Measurements from ENCODE around the gene MAPK8IP1. TPM values are rescaled to one million over a fixed set of nuclear protein-coding genes. Genes with fewer than 3 reads are reported as not detected.

MAPK8IP1 gene
- polyA plus RNA-seq, 2 of the 4 experiments (the other 2 are of a cell fraction): 2.6 to 5.8 TPM

DNA sequence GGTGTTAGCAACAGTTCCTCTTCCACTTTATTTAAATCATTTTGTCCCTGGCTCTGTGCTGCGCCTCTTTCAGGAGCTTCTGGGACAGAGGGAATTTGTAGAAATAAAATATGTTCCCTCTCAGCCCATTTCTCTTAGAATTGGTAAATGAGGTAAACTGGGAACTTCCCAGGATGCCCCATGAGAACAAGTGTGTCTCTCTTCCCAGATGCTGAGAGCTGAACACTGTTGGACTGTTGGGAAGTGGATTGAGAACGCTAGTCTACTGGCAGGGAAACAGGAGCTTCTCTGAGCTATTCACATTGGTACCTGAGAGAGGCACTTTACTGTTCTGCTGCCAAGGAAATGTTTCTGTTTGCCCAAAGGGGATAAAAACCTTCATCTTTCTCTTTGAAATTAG lies 34.2 kb upstream of the MAPK8IP1 start:
- no peak overlapping the region for H3K27ac ChIP-seq
- H3K9me3 ChIP-seq: no peaks in the 10 kb centered on the region
- ChIA-PET POLR2A (no interaction called here), CTCF (interaction anchor here (1.0 to 1.9 kb wide), 5 partner anchors 9 to 114 kb away, joined by 3 to 9 read pairs (median 5); no protein-coding TSS in a partner anchor)
- FAIRE-seq (no peak), ATAC-seq (no peak), DNase-seq (ENCODE audit: low read depth in 1 of 2, low spot score in 1 of 2) (no peak)
- peaks cover 12% of the 10 kb centered on the region; the same call in 2 of the 3 replicates for H3K4me1 ChIP-seq
- no peak overlapping the region for H3K4me2 ChIP-seq
- WGBS (ENCODE audit: missing lambda C conversion rate): 94% methylated on average over 2 of the region's 2 CpGs
- TF ChIP-seq NFE2L2 (conservative IDR thresholded peaks at IDR 0.05; ENCODE audit: low read length) (no peak), KDM1A (IDR thresholded peaks at IDR 0.05; ENCODE audit: low read depth) (no peak), ESRRA (IDR thresholded peaks at IDR 0.05; ENCODE audit: borderline replicate concordance, low read length) (no peak), CBX8 (IDR thresholded peaks at IDR 0.05) (no peak), SREBF2 (IDR thresholded peaks at IDR 0.05) (no peak), CEBPB (IDR thresholded peaks at IDR 0.05) (no peak), HOXA7 (CRISPR knock-in tag; IDR thresholded peaks at IDR 0.05) (no peak), MAZ (IDR thresholded peaks at IDR 0.05; ENCODE audit: borderline replicate concordance, low read depth, low read length) (no peak), CBX2 (IDR thresholded peaks at IDR 0.05; ENCODE audit: borderline replicate concordance, low read depth) (no peak)
- TF ChIP-seq, protein P1, sequence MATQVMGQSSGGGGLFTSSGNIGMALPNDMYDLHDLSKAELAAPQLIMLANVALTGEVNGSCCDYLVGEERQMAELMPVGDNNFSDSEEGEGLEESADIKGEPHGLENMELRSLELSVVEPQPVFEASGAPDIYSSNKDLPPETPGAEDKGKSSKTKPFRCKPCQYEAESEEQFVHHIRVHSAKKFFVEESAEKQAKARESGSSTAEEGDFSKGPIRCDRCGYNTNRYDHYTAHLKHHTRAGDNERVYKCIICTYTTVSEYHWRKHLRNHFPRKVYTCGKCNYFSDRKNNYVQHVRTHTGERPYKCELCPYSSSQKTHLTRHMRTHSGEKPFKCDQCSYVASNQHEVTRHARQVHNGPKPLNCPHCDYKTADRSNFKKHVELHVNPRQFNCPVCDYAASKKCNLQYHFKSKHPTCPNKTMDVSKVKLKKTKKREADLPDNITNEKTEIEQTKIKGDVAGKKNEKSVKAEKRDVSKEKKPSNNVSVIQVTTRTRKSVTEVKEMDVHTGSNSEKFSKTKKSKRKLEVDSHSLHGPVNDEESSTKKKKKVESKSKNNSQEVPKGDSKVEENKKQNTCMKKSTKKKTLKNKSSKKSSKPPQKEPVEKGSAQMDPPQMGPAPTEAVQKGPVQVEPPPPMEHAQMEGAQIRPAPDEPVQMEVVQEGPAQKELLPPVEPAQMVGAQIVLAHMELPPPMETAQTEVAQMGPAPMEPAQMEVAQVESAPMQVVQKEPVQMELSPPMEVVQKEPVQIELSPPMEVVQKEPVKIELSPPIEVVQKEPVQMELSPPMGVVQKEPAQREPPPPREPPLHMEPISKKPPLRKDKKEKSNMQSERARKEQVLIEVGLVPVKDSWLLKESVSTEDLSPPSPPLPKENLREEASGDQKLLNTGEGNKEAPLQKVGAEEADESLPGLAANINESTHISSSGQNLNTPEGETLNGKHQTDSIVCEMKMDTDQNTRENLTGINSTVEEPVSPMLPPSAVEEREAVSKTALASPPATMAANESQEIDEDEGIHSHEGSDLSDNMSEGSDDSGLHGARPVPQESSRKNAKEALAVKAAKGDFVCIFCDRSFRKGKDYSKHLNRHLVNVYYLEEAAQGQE (IDR thresholded peaks at IDR 0.05): no peak
- TF ChIP-seq, protein P2, sequence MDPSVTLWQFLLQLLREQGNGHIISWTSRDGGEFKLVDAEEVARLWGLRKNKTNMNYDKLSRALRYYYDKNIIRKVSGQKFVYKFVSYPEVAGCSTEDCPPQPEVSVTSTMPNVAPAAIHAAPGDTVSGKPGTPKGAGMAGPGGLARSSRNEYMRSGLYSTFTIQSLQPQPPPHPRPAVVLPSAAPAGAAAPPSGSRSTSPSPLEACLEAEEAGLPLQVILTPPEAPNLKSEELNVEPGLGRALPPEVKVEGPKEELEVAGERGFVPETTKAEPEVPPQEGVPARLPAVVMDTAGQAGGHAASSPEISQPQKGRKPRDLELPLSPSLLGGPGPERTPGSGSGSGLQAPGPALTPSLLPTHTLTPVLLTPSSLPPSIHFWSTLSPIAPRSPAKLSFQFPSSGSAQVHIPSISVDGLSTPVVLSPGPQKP (IDR thresholded peaks at IDR 0.05; ENCODE audit: low read depth, low read length): no peak
- TF ChIP-seq, protein P3, sequence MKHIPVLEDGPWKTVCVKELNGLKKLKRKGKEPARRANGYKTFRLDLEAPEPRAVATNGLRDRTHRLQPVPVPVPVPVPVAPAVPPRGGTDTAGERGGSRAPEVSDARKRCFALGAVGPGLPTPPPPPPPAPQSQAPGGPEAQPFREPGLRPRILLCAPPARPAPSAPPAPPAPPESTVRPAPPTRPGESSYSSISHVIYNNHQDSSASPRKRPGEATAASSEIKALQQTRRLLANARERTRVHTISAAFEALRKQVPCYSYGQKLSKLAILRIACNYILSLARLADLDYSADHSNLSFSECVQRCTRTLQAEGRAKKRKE (CRISPR knock-in tag; IDR thresholded peaks at IDR 0.05; ENCODE audit: low read depth): no peak
- H3K4me3 ChIP-seq: no peak overlapping the region

DNA sequence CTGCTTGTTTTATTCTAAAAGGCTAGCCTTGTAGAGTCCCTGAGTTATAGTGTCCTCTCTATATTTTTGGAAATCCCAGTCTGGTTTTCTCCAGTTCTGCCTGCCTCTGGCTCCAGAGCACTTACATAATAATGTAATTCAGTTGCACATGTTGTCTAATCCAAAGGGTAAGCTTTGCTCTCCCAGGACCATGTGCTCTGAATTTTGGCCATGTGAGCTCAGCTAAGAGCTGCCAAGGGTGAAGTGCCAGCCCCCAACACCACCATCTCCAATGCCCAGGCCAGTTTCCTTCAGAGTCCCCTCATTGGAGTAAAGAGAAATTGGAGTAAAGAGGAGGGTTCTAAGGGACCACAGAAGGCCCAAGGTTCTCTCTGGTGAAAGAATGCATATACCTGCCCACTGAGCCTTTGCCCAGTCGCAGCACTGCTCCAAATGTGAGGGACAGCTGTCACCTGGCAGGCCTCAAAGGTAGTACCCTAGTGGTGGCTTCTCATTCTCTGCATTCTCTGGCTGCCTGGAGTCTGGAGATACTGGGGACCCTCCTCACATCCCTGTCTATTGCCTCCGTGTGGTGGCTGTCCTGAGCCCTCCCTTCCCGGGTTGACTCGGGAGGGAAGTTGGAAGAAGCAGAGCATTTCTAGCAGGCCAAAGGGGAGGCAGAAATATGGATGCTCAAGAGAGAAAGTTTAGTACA lies 33.3 kb upstream of the MAPK8IP1 start:
- TF ChIP-seq HOXA7 (CRISPR knock-in tag; IDR thresholded peaks at IDR 0.05): no peak
- TF ChIP-seq, protein P3 (CRISPR knock-in tag; IDR thresholded peaks at IDR 0.05; ENCODE audit: low read depth): no peak
- no peak for TF ChIP-seq ZC3H11A (IDR thresholded peaks at IDR 0.05)
- no peak for TF ChIP-seq POLR2A (IDR thresholded peaks at IDR 0.05; ENCODE audit: low read length)
- TF ChIP-seq HEYL (CRISPR knock-in tag; IDR thresholded peaks at IDR 0.05): no peak
- TF ChIP-seq, protein P4, sequence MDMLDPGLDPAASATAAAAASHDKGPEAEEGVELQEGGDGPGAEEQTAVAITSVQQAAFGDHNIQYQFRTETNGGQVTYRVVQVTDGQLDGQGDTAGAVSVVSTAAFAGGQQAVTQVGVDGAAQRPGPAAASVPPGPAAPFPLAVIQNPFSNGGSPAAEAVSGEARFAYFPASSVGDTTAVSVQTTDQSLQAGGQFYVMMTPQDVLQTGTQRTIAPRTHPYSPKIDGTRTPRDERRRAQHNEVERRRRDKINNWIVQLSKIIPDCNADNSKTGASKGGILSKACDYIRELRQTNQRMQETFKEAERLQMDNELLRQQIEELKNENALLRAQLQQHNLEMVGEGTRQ (IDR thresholded peaks at IDR 0.05): no peak
- no peak for TF ChIP-seq NFE2L2 (conservative IDR thresholded peaks at IDR 0.05; ENCODE audit: low read length)
- no peak for TF ChIP-seq EHMT2 (IDR thresholded peaks at IDR 0.05; ENCODE audit: low read depth)
- no peak for TF ChIP-seq HOXB5 (CRISPR knock-in tag; IDR thresholded peaks at IDR 0.05)
- TF ChIP-seq ZNF302 (CRISPR knock-in tag; IDR thresholded peaks at IDR 0.05): no peak
- TF ChIP-seq KDM1A (IDR thresholded peaks at IDR 0.05; ENCODE audit: low read depth): no peak
- no peak for TF ChIP-seq MAFK (IDR thresholded peaks at IDR 0.05; ENCODE audit: partially characterized antibody)
- TF ChIP-seq TFCP2L1 (CRISPR knock-in tag; IDR thresholded peaks at IDR 0.05): no peak
- no peaks in the 10 kb centered on the region for H3K9me3 ChIP-seq
- CTCF ChIA-PET: interaction anchor here (1.0 to 1.7 kb wide), 3 partner anchors 10 to 154 kb away, joined by 3 to 6 read pairs (median 3); no protein-coding TSS in a partner anchor
- ATAC-seq: no peak
- H3K4me1 ChIP-seq: peaks cover 8% of the 10 kb centered on the region; the same call in 2 of the 3 replicates
- H3K27ac ChIP-seq: no peak overlapping the region
- 96% methylated on average over 4 of the region's 4 CpGs for WGBS (ENCODE audit: missing lambda C conversion rate)
- POLR2A ChIA-PET: no interaction called here
- H3K4me3 ChIP-seq: no peak overlapping the region
- FAIRE-seq: no peak
- DNase-seq (ENCODE audit: low read depth in 1 of 2, low spot score in 1 of 2): no peak
- no peak overlapping the region for H3K4me2 ChIP-seq

Data from A549 (cell line).